ENCODE results near the gene SMG6. TPM values are rescaled to one million over a fixed set of nuclear protein-coding genes. Genes with fewer than 3 reads are reported as not detected.
A peak's percentile ranks its signal among the peaks of the same experiment; 100 is the strongest.
"Not testable (repeated sequence)": the region's sequence is repeated elsewhere in the genome, so short reads cannot be mapped to it uniquely, and the experiment has no call there.

Gene SMG6
- total RNA-seq, 2 donors from 2014 or later = 39.0 to 52.8 TPM

- no peaks in the 10 kb centered on the region for H3K9me3 Mint-ChIP-seq
- peak; percentile 48 for ATAC-seq (replicated peaks)
- H3K27ac Mint-ChIP-seq = no peak overlapping the region
- no peaks in the 10 kb centered on the region for H3K27me3 Mint-ChIP-seq
- no peak overlapping the region for H3K4me3 Mint-ChIP-seq
- H3K4me1 Mint-ChIP-seq = no peaks in the 10 kb centered on the region
- H3K36me3 Mint-ChIP-seq (ENCODE audit: low read depth) = peaks cover 89% of the 10 kb centered on the region
Observed at GRCh38 chr17:2170023-2170422, 133.6 kb downstream of the SMG6 start.

GRCh38 chr17:2165723-2166122 lies 137.9 kb downstream of the SMG6 start:
- H3K27ac Mint-ChIP-seq; H3K4me1 Mint-ChIP-seq; ATAC-seq (replicated peaks); H3K9me3 Mint-ChIP-seq; H3K4me3 Mint-ChIP-seq; H3K27me3 Mint-ChIP-seq: not testable (repeated sequence)
- H3K36me3 Mint-ChIP-seq (ENCODE audit: low read depth) = peaks cover 81% of the 10 kb centered on the region

GRCh38 chr17:2158396-2158780 lies 145.2 kb downstream of the SMG6 start:
- no peaks in the 10 kb centered on the region for H3K9me3 Mint-ChIP-seq
- H3K4me1 Mint-ChIP-seq = no peaks in the 10 kb centered on the region
- ATAC-seq (replicated peaks) = no peak
- peaks cover 73% of the 10 kb centered on the region for H3K36me3 Mint-ChIP-seq (ENCODE audit: low read depth)
- peak overlapping the region; percentile 43 for H3K27ac Mint-ChIP-seq
- H3K27me3 Mint-ChIP-seq = no peaks in the 10 kb centered on the region
- no peak overlapping the region for H3K4me3 Mint-ChIP-seq

GRCh38 chr17:2157675-2158395 lies 145.8 kb downstream of the SMG6 start:
- H3K4me3 Mint-ChIP-seq = no peak overlapping the region
- peaks cover 72% of the 10 kb centered on the region for H3K36me3 Mint-ChIP-seq (ENCODE audit: low read depth)
- H3K27me3 Mint-ChIP-seq = no peaks in the 10 kb centered on the region
- no peaks in the 10 kb centered on the region for H3K4me1 Mint-ChIP-seq
- no peak for ATAC-seq (replicated peaks)
- peak overlapping the region; percentile 43 for H3K27ac Mint-ChIP-seq
- no peaks in the 10 kb centered on the region for H3K9me3 Mint-ChIP-seq

- Mint-ChIP-seq H3K4me3 (no peak overlapping the region), H3K4me1 (no peaks in the 10 kb centered on the region), H3K9me3 (no peaks in the 10 kb centered on the region), H3K27ac (peak overlapping the region; percentile 36), H3K36me3 (ENCODE audit: low read depth) (peaks cover 75% of the 10 kb centered on the region), H3K27me3 (no peaks in the 10 kb centered on the region)
- no peak for ATAC-seq (replicated peaks)
Observed at GRCh38 chr17:2157081-2157480, 146.5 kb downstream of the SMG6 start.

GRCh38 chr17:2156666-2157065 lies 146.9 kb downstream of the SMG6 start:
- peak overlapping the region; percentile 36 for H3K27ac Mint-ChIP-seq
- H3K27me3 Mint-ChIP-seq = no peaks in the 10 kb centered on the region
- H3K36me3 Mint-ChIP-seq (ENCODE audit: low read depth) = peaks cover 76% of the 10 kb centered on the region
- no peaks in the 10 kb centered on the region for H3K9me3 Mint-ChIP-seq
- H3K4me1 Mint-ChIP-seq = no peaks in the 10 kb centered on the region
- ATAC-seq (replicated peaks) = no peak
- no peak overlapping the region for H3K4me3 Mint-ChIP-seq

- no peak overlapping the region for H3K27ac Mint-ChIP-seq
- ATAC-seq (replicated peaks) = no peak
- H3K4me3 Mint-ChIP-seq = no peak overlapping the region
- H3K4me1 Mint-ChIP-seq = no peaks in the 10 kb centered on the region
- H3K27me3 Mint-ChIP-seq = no peaks in the 10 kb centered on the region
- peaks cover 79% of the 10 kb centered on the region for H3K36me3 Mint-ChIP-seq (ENCODE audit: low read depth)
- H3K9me3 Mint-ChIP-seq = no peaks in the 10 kb centered on the region
Observed at GRCh38 chr17:2155573-2155972, 148.0 kb downstream of the SMG6 start.

GRCh38 chr17:2151358-2152033 lies 152.1 kb downstream of the SMG6 start:
- peak overlapping the region; percentile 26 for H3K27ac Mint-ChIP-seq
- no peak overlapping the region for H3K4me3 Mint-ChIP-seq
- ATAC-seq (replicated peaks) = no peak
- H3K27me3 Mint-ChIP-seq = no peaks in the 10 kb centered on the region
- H3K9me3 Mint-ChIP-seq = no peaks in the 10 kb centered on the region
- peaks cover 86% of the 10 kb centered on the region for H3K36me3 Mint-ChIP-seq (ENCODE audit: low read depth)
- no peaks in the 10 kb centered on the region for H3K4me1 Mint-ChIP-seq

GRCh38 chr17:2150806-2151205 lies 152.8 kb downstream of the SMG6 start:
- Mint-ChIP-seq H3K27me3 (no peaks in the 10 kb centered on the region), H3K27ac (peak overlapping the region; percentile 26), H3K36me3 (ENCODE audit: low read depth) (peaks cover 83% of the 10 kb centered on the region), H3K9me3 (no peaks in the 10 kb centered on the region), H3K4me1 (peaks cover 4% of the 10 kb centered on the region), H3K4me3 (no peak overlapping the region)
- no peak for ATAC-seq (replicated peaks)

- Mint-ChIP-seq H3K9me3 (no peaks in the 10 kb centered on the region), H3K27ac (no peak overlapping the region), H3K4me3 (no peak overlapping the region), H3K4me1 (peaks cover 4% of the 10 kb centered on the region), H3K27me3 (no peaks in the 10 kb centered on the region), H3K36me3 (ENCODE audit: low read depth) (peaks cover 80% of the 10 kb centered on the region)
- ATAC-seq (replicated peaks) = no peak
Observed at GRCh38 chr17:2149934-2150333, 153.7 kb downstream of the SMG6 start.

- peak overlapping the region; percentile 36 for H3K27ac Mint-ChIP-seq
- H3K27me3 Mint-ChIP-seq = no peaks in the 10 kb centered on the region
- peaks cover 4% of the 10 kb centered on the region for H3K4me1 Mint-ChIP-seq
- no peaks in the 10 kb centered on the region for H3K9me3 Mint-ChIP-seq
- peak; percentile 70 for ATAC-seq (replicated peaks)
- peaks cover 65% of the 10 kb centered on the region for H3K36me3 Mint-ChIP-seq (ENCODE audit: low read depth)
- H3K4me3 Mint-ChIP-seq = peak overlapping the region; percentile 21
Observed at GRCh38 chr17:2146132-2146871, 157.3 kb downstream of the SMG6 start.

- no peaks in the 10 kb centered on the region for H3K27me3 Mint-ChIP-seq
- peaks cover 4% of the 10 kb centered on the region for H3K4me1 Mint-ChIP-seq
- H3K4me3 Mint-ChIP-seq = no peak overlapping the region
- no peaks in the 10 kb centered on the region for H3K9me3 Mint-ChIP-seq
- peaks cover 49% of the 10 kb centered on the region for H3K36me3 Mint-ChIP-seq (ENCODE audit: low read depth)
- no peak overlapping the region for H3K27ac Mint-ChIP-seq
- ATAC-seq (replicated peaks) = no peak
Observed at GRCh38 chr17:2144701-2145100, 158.9 kb downstream of the SMG6 start.

GRCh38 chr17:2143332-2143731 lies 160.3 kb downstream of the SMG6 start:
- Mint-ChIP-seq H3K4me1 (peaks cover 5% of the 10 kb centered on the region), H3K4me3 (no peak overlapping the region), H3K27ac (no peak overlapping the region), H3K36me3 (ENCODE audit: low read depth) (peaks cover 38% of the 10 kb centered on the region), H3K9me3 (no peaks in the 10 kb centered on the region), H3K27me3 (no peaks in the 10 kb centered on the region)
- ATAC-seq (replicated peaks) = peak; percentile 62

GRCh38 chr17:2142682-2143081 lies 160.9 kb downstream of the SMG6 start:
- ATAC-seq (replicated peaks); H3K27ac Mint-ChIP-seq; H3K9me3 Mint-ChIP-seq; H3K4me3 Mint-ChIP-seq; H3K27me3 Mint-ChIP-seq: not testable (repeated sequence)
- Mint-ChIP-seq H3K4me1 (peaks cover 12% of the 10 kb centered on the region), H3K36me3 (ENCODE audit: low read depth) (peaks cover 40% of the 10 kb centered on the region)

- ATAC-seq (replicated peaks) = no peak
- H3K9me3 Mint-ChIP-seq = no peaks in the 10 kb centered on the region
- no peaks in the 10 kb centered on the region for H3K27me3 Mint-ChIP-seq
- peaks cover 37% of the 10 kb centered on the region for H3K36me3 Mint-ChIP-seq (ENCODE audit: low read depth)
- H3K4me3 Mint-ChIP-seq = no peak overlapping the region
- H3K4me1 Mint-ChIP-seq = peaks cover 8% of the 10 kb centered on the region
- H3K27ac Mint-ChIP-seq = no peak overlapping the region
Observed at GRCh38 chr17:2140683-2141082, 162.9 kb downstream of the SMG6 start.

Data from activated T-helper 17 cell treated with anti-CD3 and anti-CD28 coated beads, Interleukin-2, amount 50 U/mL, for 72 hours (primary cell).